GM18526 (cell line): ENCODE results near the gene CRB3.

Experiments
- POLR2A ChIP-seq: IDR thresholded peaks from 3 replicates; pipeline ENCODE4 v1.6.1; 2011; ENCODE audit not compliant: insufficient read length; ENCODE audit errors: extremely low read depth

CRB3 gene

DNA sequence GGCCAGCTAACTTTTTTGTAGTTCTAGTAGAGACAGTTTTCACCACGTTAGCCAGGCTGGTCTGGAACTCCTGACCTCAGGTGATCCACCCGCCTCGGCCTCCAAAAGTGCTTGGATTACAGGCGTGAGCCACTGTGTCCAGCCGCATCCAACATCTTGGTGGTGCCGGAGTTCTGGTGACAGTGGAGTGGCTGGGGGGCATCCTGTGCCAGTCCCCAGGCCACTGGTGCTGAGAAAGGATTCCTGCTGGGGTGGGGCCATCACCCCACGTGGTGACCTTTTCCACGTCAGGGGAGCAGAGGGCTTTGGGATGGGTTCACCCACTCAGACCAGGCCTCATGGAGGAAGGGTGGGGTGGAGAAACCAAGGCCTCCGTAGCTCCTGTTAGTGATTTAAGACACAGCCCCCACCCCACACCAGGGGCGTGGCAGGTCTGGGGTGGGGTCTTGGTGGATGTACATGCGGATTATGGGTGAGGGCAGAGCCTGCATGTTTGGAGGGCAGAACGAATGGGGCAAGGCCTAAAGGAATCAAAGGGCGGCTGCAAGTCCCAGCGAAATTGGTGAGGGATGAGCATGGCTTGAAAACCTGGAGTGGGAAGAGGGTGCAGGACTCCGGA lies 51.0 kb downstream of the CRB3 start:
- no peak for TF ChIP-seq POLR2A

DNA sequence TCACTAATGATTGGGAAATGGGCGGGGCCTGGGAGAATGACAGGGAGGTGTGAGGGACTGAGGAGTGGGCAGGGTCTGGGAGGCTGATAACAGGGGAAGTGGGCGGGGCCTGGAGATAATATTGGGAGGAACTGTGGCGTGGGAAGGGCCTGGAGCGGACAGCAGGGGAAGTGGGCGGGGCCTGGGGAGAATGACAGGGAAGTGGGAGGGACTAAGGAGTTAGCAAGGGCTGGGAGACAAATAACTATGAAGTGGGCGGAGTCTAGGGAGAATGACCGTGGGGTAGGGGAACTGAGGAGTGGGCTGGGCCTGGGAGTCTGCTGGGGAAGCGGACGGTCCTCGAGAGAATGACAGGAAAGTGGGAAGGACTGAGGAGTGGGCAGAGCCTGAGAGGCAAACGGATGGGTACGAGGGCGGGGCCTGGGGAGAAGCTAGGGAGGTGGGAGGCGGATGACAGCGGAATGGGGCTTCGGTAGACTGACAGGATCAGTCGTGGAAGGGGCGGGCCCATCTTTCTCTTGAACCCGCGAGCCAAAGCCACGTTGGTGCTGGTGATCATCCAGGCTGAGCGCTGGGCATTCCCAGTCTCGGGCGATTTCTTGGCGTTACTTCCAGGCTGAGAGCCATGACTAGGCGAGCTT lies 52.1 kb downstream of the CRB3 start:
- TF ChIP-seq POLR2A = peak; percentile 63
